GM21528 (cell line): ENCODE results near the gene MSS51.
"Not testable (repeated sequence)": the region's sequence is repeated elsewhere in the genome, so short reads cannot be mapped to it uniquely, and the experiment has no call there.

Experiments used
- ATAC-seq: cut with Tn5 transposase; IDR thresholded peaks from one replicate; pipeline ENCODE4 v1.9.1; 2021; ENCODE audit warnings: mild to moderate bottlenecking, moderate library complexity; ENCODE audit not compliant: unreplicated experiment, low FRiP score

The MSS51 gene

GRCh38 chr10:73416571-73416970, 16.8 kb downstream of the MSS51 start:
- ATAC-seq = no peak

GRCh38 chr10:73414230-73414945, 19.0 kb downstream of the MSS51 start:
- peak; percentile 44 for ATAC-seq

GRCh38 chr10:73413528-73414229, 19.7 kb downstream of the MSS51 start, which contains the start of gene ANXA7:
Gene ANXA7 (minus strand): TSS chr10:73414058. CDS start chr10:73400856, 13,202 bp downstream.
- ATAC-seq = peak; percentile 87

GRCh38 chr10:73413108-73413527, 20.2 kb downstream of the MSS51 start:
- ATAC-seq = peak; percentile 23

GRCh38 chr10:73410897-73411296, 22.5 kb downstream of the MSS51 start:
- no peak for ATAC-seq

GRCh38 chr10:73408978-73409521, 24.3 kb downstream of the MSS51 start:
- no peak for ATAC-seq

- no peak for ATAC-seq
Observed at GRCh38 chr10:73408061-73408460, 25.3 kb downstream of the MSS51 start.

- ATAC-seq = no peak
Observed at GRCh38 chr10:73407495-73407894, 25.9 kb downstream of the MSS51 start.

GRCh38 chr10:73406846-73407245, 26.5 kb downstream of the MSS51 start:
- ATAC-seq = no peak

GRCh38 chr10:73405556-73405955, 27.8 kb downstream of the MSS51 start:
- ATAC-seq = no peak

GRCh38 chr10:73404690-73405089, 28.7 kb downstream of the MSS51 start:
- no peak for ATAC-seq

GRCh38 chr10:73401636-73402035, 31.7 kb downstream of the MSS51 start:
- ATAC-seq = no peak

- no peak for ATAC-seq
Observed at GRCh38 chr10:73399063-73399462, 34.3 kb downstream of the MSS51 start.

GRCh38 chr10:73398024-73398423, 35.3 kb downstream of the MSS51 start:
- ATAC-seq = no peak

GRCh38 chr10:73394325-73394724, 39.0 kb downstream of the MSS51 start:
- not testable (repeated sequence) for ATAC-seq

GRCh38 chr10:73388228-73388627, 45.1 kb downstream of the MSS51 start:
- no peak for ATAC-seq

GRCh38 chr10:73386583-73386982, 46.8 kb downstream of the MSS51 start:
- no peak for ATAC-seq

- ATAC-seq = no peak
Observed at GRCh38 chr10:73379064-73379748, 54.2 kb downstream of the MSS51 start.

GRCh38 chr10:73376679-73377078, 56.7 kb downstream of the MSS51 start:
- no peak for ATAC-seq
